GM12878 (cell line): ENCODE data around the gene AGAP3. TPM values are rescaled to one million over a fixed set of nuclear protein-coding genes. Genes with fewer than 3 reads are reported as not detected.

Experiments
- ATAC-seq: fragments of 200-7000 bp; cut with Tn5 transposase; 3 replicates; pipeline ENCODE4 v1.9.1; 2020; ENCODE audit warnings: mild to moderate bottlenecking, moderate library complexity
- BruUV-seq: library from RNA; stranded (reverse); fragments of 400-500 nt; replicated peaks from 2 replicates; lab custom pipeline; 2021; lab: Mats Ljungman, UMichigan
- CTCF ChIA-PET: fragments of 300-600 bp; sonication (Branson Sonifier 250); formaldehyde crosslinking; extraction: SDS; loops from one replicate; lab custom pipeline; 2021; ENCODE audit warnings: inconsistent platforms; lab: Yijun Ruan, JAX
- POLR2A ChIA-PET: fragments of 350-600 bp; formaldehyde crosslinking; extraction: SDS; loops from one replicate; lab custom pipeline; 2021; ENCODE audit warnings: inconsistent platforms; lab: Charles Lee
- RAD21 ChIA-PET: fragments of 300-600 bp; sonication (Branson Sonifier 250); formaldehyde crosslinking; loops from one replicate; lab custom pipeline; 2023; ENCODE audit warnings: antibody characterized with exemption; ENCODE audit not compliant: unreplicated experiment; lab: Charles Lee
- SMC1A ChIA-PET: fragments of 300-600 bp; sonication (Branson Sonifier 250); formaldehyde crosslinking; loops from one replicate; lab custom pipeline; 2023; ENCODE audit not compliant: unreplicated experiment, uncharacterized antibody; lab: Charles Lee
- DNase-seq: peaks from one replicate; pipeline ENCODE4 v3.0.0-alpha.2; 2011; ENCODE audit warnings: low read depth, low spot score
- FAIRE-seq: peaks from 3 replicates; lab custom pipeline; 2011; peaks lifted over from hg19 to GRCh38; lab: Jason Lieb, UNC
- H2AFZ ChIP-seq: 2 replicates; pipeline ENCODE4 v1.6.0; 2011; ENCODE audit warnings: low read depth, low read length, control low read depth; ENCODE audit not compliant: control insufficient read depth
- H3K27ac ChIP-seq: 2 replicates; pipeline ENCODE4 v1.5.1; 2011; ENCODE audit warnings: control low read depth; ENCODE audit not compliant: control insufficient read depth, insufficient read depth
- H3K27me3 ChIP-seq, 2 experiments: replicated peaks in 1 of 2; 2 replicates each; pipeline versions ENCODE4 v1.6.0 to v1.6.1; 2011; ENCODE audit warnings: low read length in 1 of 2; ENCODE audit not compliant: control insufficient read depth in 2 of 2, insufficient read depth in 2 of 2
- H3K36me3 ChIP-seq, 2 experiments: 2 replicates each; pipeline ENCODE4 v1.5.1; 2011; ENCODE audit warnings: low read length in 1 of 2; ENCODE audit not compliant: control insufficient read depth in 2 of 2, insufficient read depth in 2 of 2
- H3K4me1 ChIP-seq: 2 replicates; pipeline ENCODE4 v1.6.1; 2011; ENCODE audit warnings: mild to moderate bottlenecking, low read length, moderate library complexity, mixed read lengths; ENCODE audit not compliant: control insufficient read depth, insufficient read depth
- H3K4me2 ChIP-seq: 2 replicates; pipeline ENCODE4 v1.6.0; 2011; ENCODE audit warnings: control low read depth; ENCODE audit not compliant: control insufficient read depth, insufficient read depth
- H3K4me3 ChIP-seq: fragments of 200-600 bp; sonication (generic); 2 replicates; pipeline ENCODE4 v1.5.1; 2016
- H3K79me2 ChIP-seq: 2 replicates; pipeline ENCODE4 v1.6.0; 2011; ENCODE audit warnings: low read length; ENCODE audit not compliant: control insufficient read depth, insufficient read depth
- H3K9ac ChIP-seq: 2 replicates; pipeline ENCODE4 v1.8.0; 2011; ENCODE audit warnings: low read length, control low read depth, mixed read lengths; ENCODE audit not compliant: control insufficient read depth, insufficient read depth
- H3K9me3 ChIP-seq: replicated peaks from 3 replicates; pipeline ENCODE4 v1.5.1; 2011; ENCODE audit warnings: mild to moderate bottlenecking, low read length; ENCODE audit not compliant: control insufficient read depth, insufficient read depth
- H4K20me1 ChIP-seq: 2 replicates; pipeline ENCODE4 v1.6.0; 2011; ENCODE audit not compliant: control insufficient read depth, insufficient read depth
- ATF2 ChIP-seq: IDR thresholded peaks from 2 replicates; pipeline ENCODE4 v1.6.1; 2012; ENCODE audit warnings: low read length, inconsistent platforms
- CREB1 ChIP-seq: IDR thresholded peaks from 2 replicates; pipeline ENCODE4 v1.6.1; 2012; ENCODE audit warnings: low read depth, mild to moderate bottlenecking, inconsistent platforms
- ETV6 ChIP-seq, 2 experiments: fragments of 450-650 bp in 1 of 2; IDR thresholded peaks in 1 of 2; conservative IDR thresholded peaks in 1 of 2; 2 replicates each; pipeline ENCODE4 v1.6.1; 2014; ENCODE audit warnings: antibody characterized with exemption in 1 of 2, borderline replicate concordance in 1 of 2, low read depth in 1 of 2, mild to moderate bottlenecking in 1 of 2, moderate library complexity in 1 of 2
- IRF3 ChIP-seq: fragments of 450-650 bp; IDR thresholded peaks from 2 replicates; pipeline ENCODE4 v1.6.1; 2014; ENCODE audit warnings: mild to moderate bottlenecking
- RFX5 ChIP-seq: IDR thresholded peaks from 2 replicates; pipeline ENCODE4 v1.6.1; 2011; ENCODE audit warnings: low read depth, low read length, improper control_type of control experiment
- SRF ChIP-seq, 2 experiments: IDR thresholded peaks; 2 replicates each; pipeline ENCODE4 v1.6.1; 2011; ENCODE audit warnings: low read depth in 2 of 2, low read length in 2 of 2, mild to moderate bottlenecking in 1 of 2, moderate library complexity in 1 of 2
- WGBS: methylation state at CpG from one replicate; pipeline ENCODE4 v1.1.6; 2016; ENCODE audit warnings: low lambda C conversion rate; ENCODE audit not compliant: insufficient replicate concordance, insufficient coverage; ENCODE audit errors: missing lambda C conversion rate; 5-methylcytosine and 5-hydroxymethylcytosine counted together
- in situ Hi-C: fragments of 300-500 bp; cut with MboI; formaldehyde crosslinking; loops from 9 replicates; pipeline ENCODE4 v1.14.3; 2018; ENCODE audit warnings: mixed read lengths
- intact Hi-C: fragments of 100-400 bp; cut with micrococcal nuclease; formaldehyde crosslinking; loops from one replicate; pipeline ENCODE4 v1.14.2; 2022; ENCODE audit not compliant: unreplicated experiment
- polyA plus RNA-seq, 11 experiments: library from polyadenylated mRNA; depleted of rRNA in 4 of 11; unstranded in 6 of 11; stranded (reverse) in 5 of 11; fragments of >200 nt; fragmentation: Nextera tagmentation in 4 of 11; fragmentation: Illumina TruSeq in 1 of 11; extraction: Ambion mirVana in 4 of 11; extraction: Trizol in 1 of 11; gene quantifications; 1 replicate in 1 of 11; 2 replicates in 10 of 11; pipeline versions ENCODE4 v1.2.1 to v1.2.3, GENCODE V29; 2011 to 2016; ENCODE audit warnings: inconsistent platforms in 2 of 11, missing spikeins in 2 of 11, low read depth in 1 of 11
- total RNA-seq, 4 experiments: library from RNA; depleted of rRNA in 3 of 4; stranded (reverse); fragments of >200 nt in 3 of 4; fragmentation: Illumina TruSeq in 1 of 4; extraction: Trizol in 1 of 4; gene quantifications; 2 replicates each; pipeline versions ENCODE4 v1.2.1 to v1.2.3, GENCODE V29; 2013 to 2021

AGAP3 gene
- total and polyA plus RNA-seq, 10 of the 15 experiments (the other 5 are each of a cell fraction or from before 2014, with no cell fraction given): 1.8 to 68.1 (median 15.7) TPM

DNA sequence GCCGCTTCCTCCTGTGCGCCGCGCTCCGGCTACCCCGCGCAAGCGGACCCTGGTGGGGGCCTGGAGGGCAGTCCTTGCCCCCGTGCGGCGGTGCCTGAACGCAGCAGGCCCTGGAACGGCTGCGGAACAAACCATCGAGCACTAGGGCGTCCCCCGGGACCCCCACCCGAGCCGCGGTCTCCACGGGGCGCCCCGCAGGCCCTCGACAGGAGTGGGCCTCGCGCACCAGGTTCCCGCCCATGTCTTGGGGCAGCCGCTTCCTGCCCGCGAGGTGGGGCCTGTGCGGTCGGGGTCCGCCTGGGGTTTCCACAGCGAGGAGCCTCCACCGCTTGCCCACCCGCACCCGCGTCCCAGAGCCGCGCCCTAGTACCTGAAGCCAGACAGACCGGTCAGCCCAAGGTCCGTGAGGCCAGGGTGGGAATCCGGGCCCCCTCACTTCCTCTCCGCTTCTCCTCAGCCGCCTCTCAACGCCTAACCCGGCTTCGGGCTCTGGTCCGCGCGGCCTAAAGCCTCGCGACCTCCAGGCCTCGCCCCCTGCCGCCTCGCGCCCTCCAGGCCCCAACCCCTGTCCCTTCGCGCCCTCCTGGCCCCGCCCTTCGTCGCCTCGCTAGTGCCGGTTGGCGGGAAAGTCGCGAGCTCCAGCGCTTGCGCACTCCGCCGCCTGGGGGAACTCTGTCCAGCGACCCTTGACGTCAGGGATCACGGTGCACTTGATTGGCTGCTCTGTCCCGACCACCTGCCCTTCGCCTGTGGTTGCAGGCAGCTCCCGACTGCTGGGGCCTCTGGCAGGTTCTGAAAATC, 88.2 kb downstream of the AGAP3 start:
- SMC1A ChIA-PET: no interaction called here
- POLR2A ChIA-PET: no interaction called here
- RAD21 ChIA-PET: no interaction called here
- Histone ChIP-seq H4K20me1 (no peaks in the 10 kb centered on the region), H3K4me3 (no peak overlapping the region), H3K9me3 (no peaks in the 10 kb centered on the region), H3K27ac (no peak overlapping the region), H3K4me2 (no peak overlapping the region), H2AFZ (no peak overlapping the region), H3K4me1 (no peaks in the 10 kb centered on the region), H3K9ac (no peak overlapping the region), H3K27me3 (peaks cover 4 to 8% of the 10 kb centered on the region in 2 experiments), H3K36me3 (no peaks in the 10 kb centered on the region), H3K79me2 (no peaks in the 10 kb centered on the region)
- intact Hi-C loops: loop anchor here (5.0 kb wide), 1 partner anchor 68 kb away; no protein-coding TSS in a partner anchor
- BruUV-seq: no TSS peak
- in situ Hi-C loops: no loop called here
- DNase-seq: no peak
- peak; percentile 68; the same call in 1 of the 2 replicates for TF ChIP-seq RFX5
- TF ChIP-seq CREB1: peak; percentile 20; the same call in 1 of the 2 replicates
- no peak for TF ChIP-seq ATF2
- TF ChIP-seq ETV6 (conservative IDR thresholded peaks at IDR 0.05 in 1 of 2, IDR thresholded peaks at IDR 0.05 in 1 of 2; ENCODE audit: borderline replicate concordance in 1 of 2, low read depth in 1 of 2): no peak
- peak in 1 of 2 experiments; percentile 9; a peak in 1 of 4 replicates for TF ChIP-seq SRF (IDR thresholded peaks at IDR 0.05; ENCODE audit: low read depth in 2 of 2, low read length in 2 of 2)
- no peak for TF ChIP-seq IRF3
- no peak for FAIRE-seq
- WGBS: 87% methylated on average over 65 of the region's 77 CpGs
- CTCF ChIA-PET: interaction anchor here (0.6 kb wide), 1 partner anchor 338 kb away, joined by 3 read pairs; no protein-coding TSS in a partner anchor
- ATAC-seq: no peak
